K562 (cell line): Measurements from ENCODE around the gene TTC13. TPM values are rescaled to one million over a fixed set of nuclear protein-coding genes. Genes with fewer than 3 reads are reported as not detected.

Experiments used
- AFF4 ChIP-seq: sonication (generic); formaldehyde crosslinking; IDR thresholded peaks from 2 replicates; pipeline ENCODE4 v1.8.0; 2023; ENCODE audit warnings: mild to moderate bottlenecking, missing genetic modification reagents
- BRF1 ChIP-seq: IDR thresholded peaks from 3 replicates; pipeline ENCODE4 v1.6.1; 2011; ENCODE audit warnings: borderline replicate concordance, mild to moderate bottlenecking; ENCODE audit not compliant: insufficient read length; ENCODE audit errors: extremely low read depth
- ERF ChIP-seq: fragments of 450-650 bp; formaldehyde crosslinking; IDR thresholded peaks from 2 replicates; pipeline ENCODE4 v1.4.0; 2020; ENCODE audit warnings: mild to moderate bottlenecking, mixed read lengths
- GTF2A2 ChIP-seq: IDR thresholded peaks from 2 replicates; pipeline ENCODE4 v1.6.1; 2016; ENCODE audit warnings: mild to moderate bottlenecking, missing genetic modification characterization, missing compliant biosample characterization
- HDAC2 ChIP-seq: fragments of 450-650 bp; IDR thresholded peaks from 2 replicates; pipeline ENCODE4 v1.6.1; 2016; ENCODE audit warnings: mild to moderate bottlenecking
- HES1 ChIP-seq: fragments of 450-650 bp; IDR thresholded peaks from 2 replicates; pipeline ENCODE4 v1.6.1; 2016; ENCODE audit warnings: low read depth, mild to moderate bottlenecking, moderate library complexity
- KAT2B ChIP-seq: IDR thresholded peaks from one replicate; pipeline ENCODE4 v1.6.1; 2012; ENCODE audit warnings: low read depth, mild to moderate bottlenecking, control low read depth, inconsistent platforms, low read length, moderate library complexity
- POLR2A ChIP-seq: fragments of 450-650 bp; conservative IDR thresholded peaks from 2 replicates; pipeline ENCODE4 v1.6.1; 2016
- PRDM10 ChIP-seq: fragments of 450-650 bp; IDR thresholded peaks from 2 replicates; pipeline ENCODE4 v1.6.1; 2018; ENCODE audit not compliant: partially characterized antibody
- SAFB ChIP-seq: fragments of 200-400 bp; formaldehyde crosslinking; IDR thresholded peaks from 2 replicates; pipeline ENCODE4 v1.6.1; 2017; ENCODE audit warnings: low read depth, low read length, borderline replicate concordance
- SIN3A ChIP-seq, 2 experiments: fragments of 150-350 bp in 1 of 2; IDR thresholded peaks; 2 replicates each; pipeline ENCODE4 v1.6.1; 2011 to 2016; ENCODE audit warnings: borderline replicate concordance in 2 of 2, low read depth in 2 of 2, low read length in 2 of 2, mild to moderate bottlenecking in 2 of 2, moderate library complexity in 2 of 2; ENCODE audit not compliant: control insufficient read depth in 1 of 2
- SIRT6 ChIP-seq: IDR thresholded peaks from one replicate; pipeline ENCODE4 v1.6.1; 2012; ENCODE audit warnings: low read depth, mild to moderate bottlenecking, control low read depth, inconsistent platforms, low read length, moderate library complexity
- SLC30A9 ChIP-seq: fragments of 250-450 bp; sonication (Bioruptor Pico); IDR thresholded peaks from 2 replicates; pipeline ENCODE4 v1.8.0; 2022; ENCODE audit warnings: mild to moderate bottlenecking, moderate library complexity
- WHSC1 ChIP-seq: IDR thresholded peaks from one replicate; pipeline ENCODE4 v1.6.1; 2012; ENCODE audit warnings: low read length, control low read depth, inconsistent platforms
- ZC3H4 ChIP-seq: sonication (generic); formaldehyde crosslinking; IDR thresholded peaks from 2 replicates; pipeline ENCODE4 v1.9.0; 2021; ENCODE audit warnings: missing genetic modification reagents, borderline replicate concordance
- ZKSCAN3 ChIP-seq: fragments of 250-450 bp; sonication (Bioruptor Pico); IDR thresholded peaks from 2 replicates; pipeline ENCODE4 v1.4.0; 2020
- ZNF740 ChIP-seq, 3 experiments: fragments of 200-800 bp in 1 of 3; sonication (Bioruptor generic) in 1 of 3; sonication (generic) in 1 of 3; formaldehyde crosslinking in 1 of 3; IDR thresholded peaks; 2 replicates each; pipeline versions ENCODE4 v1.6.1 to v1.8.0; 2016 to 2022; ENCODE audit warnings: mild to moderate bottlenecking in 2 of 3, missing compliant biosample characterization in 2 of 3, missing genetic modification characterization in 2 of 3, missing genetic modification reagents in 1 of 3
- ZNF79 ChIP-seq: fragments of 250-450 bp; sonication (Bioruptor Pico); IDR thresholded peaks from 2 replicates; pipeline ENCODE4 v1.4.0; 2020; ENCODE audit warnings: low read depth, mild to moderate bottlenecking, moderate library complexity
- polyA plus RNA-seq, 8 experiments: library from polyadenylated mRNA; depleted of rRNA in 4 of 8; stranded (reverse) in 5 of 8; unstranded in 3 of 8; fragments of >200 nt; fragmentation: Nextera tagmentation in 2 of 8; fragmentation: Illumina TruSeq in 1 of 8; extraction: Ambion mirVana in 2 of 8; extraction: Trizol in 1 of 8; gene quantifications; 2 replicates each; pipeline versions ENCODE4 v1.2.1 to v1.2.3, GENCODE V29; 2011 to 2014; ENCODE audit warnings: inconsistent platforms in 1 of 8, missing spikeins in 1 of 8
- total RNA-seq, 7 experiments: library from RNA; depleted of rRNA in 6 of 7; stranded (reverse); fragments of >200 nt in 6 of 7; fragmentation: Illumina TruSeq in 2 of 7; extraction: Trizol in 2 of 7; gene quantifications; 2 replicates each; pipeline versions ENCODE4 v1.2.1 to v1.2.3, GENCODE V29; 2011 to 2021; ENCODE audit warnings: low replicate concordance in 1 of 7

TTC13 gene
- total and polyA plus RNA-seq, 9 of the 15 experiments (the other 6 are each of a cell fraction or from before 2014, with no cell fraction given), result 1.7 to 13.8 (median 9.6) TPM

GRCh38 chr1:230979389-230979716 is 692 bp upstream of the TTC13 start (continued):
- TF ChIP-seq ZKSCAN3 (CRISPR knock-in tag), result no peak
- peak in 1 of 2 experiments; percentile 1; a peak in 1 of 4 replicates for TF ChIP-seq SIN3A (IDR thresholded peaks at IDR 0.05; ENCODE audit: borderline replicate concordance in 2 of 2, control insufficient read depth in 1 of 2, low read depth in 2 of 2, low read length in 2 of 2)
- TF ChIP-seq SLC30A9 (CRISPR knock-in tag), result no peak
- TF ChIP-seq SIRT6, result no peak
- TF ChIP-seq AFF4 (CRISPR knock-in tag), result peak; percentile 9
- 0 out of 2 replicates have a peak, but pooled peaks have one; percentile 66 for TF ChIP-seq ERF (CRISPR knock-in tag)
- TF ChIP-seq WHSC1, result no peak
- TF ChIP-seq PRDM10, result peak; percentile 65
- 0 out of 2 replicates have a peak, but pooled peaks have one; percentile 50 for TF ChIP-seq ZC3H4 (CRISPR knock-in tag)
- TF ChIP-seq SAFB, result no peak
- TF ChIP-seq KAT2B, result no peak
- TF ChIP-seq ZNF79 (CRISPR knock-in tag), result no peak
- TF ChIP-seq HDAC2, result 0 out of 2 replicates have a peak, but pooled peaks have one; percentile 4
- peak; percentile 49; the same call in 1 of the 2 replicates for TF ChIP-seq ZNF740 (CRISPR knock-in tag; IDR thresholded peaks at IDR 0.05)
- TF ChIP-seq ZNF740 (tag; IDR thresholded peaks at IDR 0.05), result no peak
- TF ChIP-seq BRF1, result no peak
- TF ChIP-seq HES1, result peak; percentile 4; the same call in 1 of the 2 replicates
- TF ChIP-seq POLR2A, result no peak
- TF ChIP-seq GTF2A2 (tag), result 0 out of 2 replicates have a peak, but pooled peaks have one; percentile 7
